Bronchus fibroblast of lung (primary cell): ENCODE measurements around the gene SAMD9. TPM values are rescaled to one million over a fixed set of nuclear protein-coding genes. Genes with fewer than 3 reads are reported as not detected.

Experiments used
- total RNA-seq: library from RNA; depleted of rRNA; stranded (reverse); fragments of >200 nt; gene quantifications from 2 replicates; pipeline ENCODE4 v1.2.3, GENCODE V29; 2015

Gene SAMD9
- total RNA-seq, result 2.7 and 3.5 TPM in 2 replicates

DNA sequence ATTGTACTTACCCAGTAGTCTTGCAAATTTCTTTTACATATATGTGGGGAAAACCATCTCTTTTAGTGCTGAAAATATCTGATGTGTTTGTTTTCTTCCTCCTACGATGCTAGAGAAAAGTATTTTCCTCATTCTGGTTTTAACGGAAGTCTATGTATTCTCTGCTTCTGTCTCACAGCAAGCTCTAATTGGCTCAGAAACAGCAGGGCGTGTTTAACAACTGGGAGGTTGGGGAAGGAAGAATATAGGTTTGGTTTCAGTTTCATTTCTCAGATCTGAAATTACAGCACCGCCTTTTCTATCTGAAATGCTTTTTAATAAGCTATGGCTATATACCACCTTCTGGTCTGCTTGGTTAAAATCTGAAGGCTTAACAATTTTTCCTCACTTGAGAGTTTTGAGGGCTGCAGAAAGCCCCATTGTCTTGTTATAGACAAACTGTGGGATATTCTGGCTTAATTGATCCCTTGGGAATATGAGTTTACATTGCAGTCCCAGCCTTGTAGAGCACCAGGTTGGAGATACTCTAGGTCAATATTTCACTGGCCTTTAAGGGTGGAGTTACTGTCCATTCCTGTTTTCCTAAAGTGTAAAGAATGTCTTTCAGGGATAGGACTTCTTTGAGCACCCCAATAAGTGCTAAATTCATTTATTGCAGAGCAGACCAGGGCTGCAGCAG, at the start of gene SAMD9:
Gene SAMD9, minus strand, starts transcription at position 128 of the 679 bp plus-strand sequence. CDS start 11,882 bp downstream, outside the sequence.

DNA sequence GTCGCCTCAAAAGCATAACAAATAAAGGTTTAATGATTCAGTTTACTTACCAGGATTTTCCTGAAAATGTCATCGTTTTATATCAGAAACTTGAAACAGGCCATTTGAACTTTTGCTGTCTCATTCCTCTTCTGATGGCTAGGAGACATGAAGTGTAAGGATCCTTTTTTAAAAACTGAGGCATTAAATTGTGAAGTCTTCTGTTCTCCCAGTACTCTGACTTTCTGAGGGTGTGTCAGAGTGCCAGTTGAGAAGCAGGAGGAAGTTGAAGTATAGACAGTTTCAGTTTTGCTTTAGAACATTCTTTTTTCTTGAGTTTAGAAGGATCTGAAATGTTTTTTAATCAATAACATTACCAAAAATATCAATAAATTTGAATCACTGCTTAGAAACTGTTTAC, 30.4 kb upstream of the SAMD9 start, which contains the start of gene SAMD9L:
Gene SAMD9L, minus strand, starts transcription at position 242 of the 400 bp plus-strand sequence. CDS start 12,414 bp downstream, outside the sequence.

Other genes with a start within 250 kb of the SAMD9 start
- gene SAMD9L, start 30.4 kb upstream of the SAMD9 start, total RNA-seq, result 1.5 and 2.7 TPM in 2 replicates
- gene HEPACAM2, start 108.5 kb upstream of the SAMD9 start, total RNA-seq, result not detected in 2 replicates
- gene VPS50, start 114.4 kb upstream of the SAMD9 start, total RNA-seq, result 10.6 and 20.3 TPM in 2 replicates